Right lobe of liver (tissue), 4 donors: ENCODE results near the gene PPM1L.

Experiments
- CTCF ChIP-seq, 4 donors: fragments of 200-600 bp in 3 of 4; fragments of 450-650 bp in 1 of 4; IDR thresholded peaks; one replicate each; pipeline versions ENCODE4 v1.5.1 to v1.8.0; 2016 to 2022; ENCODE audit warnings: antibody characterized with exemption in 4 of 4, mild to moderate bottlenecking in 2 of 4
- POLR2A ChIP-seq: fragments of 450-650 bp; IDR thresholded peaks from one replicate; pipeline ENCODE4 v1.6.1; 2017; ENCODE audit warnings: antibody characterized with exemption, mild to moderate bottlenecking
- donor health status: DM: no; HTN: no; CAD: no.
- donor health status: DM: no; HTN: no; CAD: no.
- donor health status: DM: no; HTN: yes; CAD: no.

GRCh38 chr3:160827516-160827915 lies 71.5 kb downstream of the PPM1L start:
- no peak for TF ChIP-seq CTCF (IDR thresholded peaks at IDR 0.05)
- TF ChIP-seq POLR2A: no peak
